ENCODE measurements around the gene HOXB6. TPM values are rescaled to one million over a fixed set of nuclear protein-coding genes. Genes with fewer than 3 reads are reported as not detected.
A peak's percentile ranks its signal among the peaks of the same experiment; 100 is the strongest.

Gene HOXB6
- polyA plus RNA-seq, 12 donors: 0.80 to 8.8 (median 1.4) TPM; not detected in 1

DNA sequence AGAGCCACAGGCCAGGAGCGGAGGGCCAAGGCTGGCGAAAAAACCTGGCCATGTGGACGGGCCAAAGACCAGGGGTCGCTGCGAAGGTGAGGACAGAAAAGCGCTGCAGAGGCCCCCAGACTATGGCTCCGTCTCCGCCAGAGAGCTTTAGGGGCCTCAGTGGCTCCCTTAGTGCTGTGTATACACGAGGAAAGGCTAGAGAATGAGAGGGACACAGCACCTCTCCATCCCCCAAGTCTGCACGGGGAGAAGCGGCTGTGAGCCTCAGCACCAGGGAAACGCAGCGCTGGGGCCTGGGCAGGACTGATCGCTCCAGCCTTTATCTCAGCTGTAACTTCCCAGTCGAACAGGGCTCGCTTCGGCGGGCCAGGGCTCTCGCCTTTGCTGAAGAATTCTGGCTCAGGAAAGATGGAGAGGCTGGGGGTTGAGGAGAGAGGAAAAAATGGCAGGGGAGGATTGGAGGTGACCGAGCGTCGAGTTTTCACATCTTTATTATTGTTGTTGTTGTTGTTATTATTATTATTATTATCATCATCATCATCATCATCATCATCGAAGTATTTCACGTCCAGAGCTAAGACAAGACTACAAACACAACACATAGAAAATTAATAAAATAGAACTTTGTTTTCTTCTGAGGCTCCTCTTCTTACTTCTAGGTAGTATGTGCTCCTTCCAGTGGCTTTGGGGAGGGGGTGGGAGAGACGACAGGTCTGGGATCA is 9.3 kb downstream of the HOXB6 start:
- no peak for DNase-seq

GRCh38 chr17:48594538-48595277 is 10.1 kb downstream of the HOXB6 start:
- DNase-seq: no peak

DNA sequence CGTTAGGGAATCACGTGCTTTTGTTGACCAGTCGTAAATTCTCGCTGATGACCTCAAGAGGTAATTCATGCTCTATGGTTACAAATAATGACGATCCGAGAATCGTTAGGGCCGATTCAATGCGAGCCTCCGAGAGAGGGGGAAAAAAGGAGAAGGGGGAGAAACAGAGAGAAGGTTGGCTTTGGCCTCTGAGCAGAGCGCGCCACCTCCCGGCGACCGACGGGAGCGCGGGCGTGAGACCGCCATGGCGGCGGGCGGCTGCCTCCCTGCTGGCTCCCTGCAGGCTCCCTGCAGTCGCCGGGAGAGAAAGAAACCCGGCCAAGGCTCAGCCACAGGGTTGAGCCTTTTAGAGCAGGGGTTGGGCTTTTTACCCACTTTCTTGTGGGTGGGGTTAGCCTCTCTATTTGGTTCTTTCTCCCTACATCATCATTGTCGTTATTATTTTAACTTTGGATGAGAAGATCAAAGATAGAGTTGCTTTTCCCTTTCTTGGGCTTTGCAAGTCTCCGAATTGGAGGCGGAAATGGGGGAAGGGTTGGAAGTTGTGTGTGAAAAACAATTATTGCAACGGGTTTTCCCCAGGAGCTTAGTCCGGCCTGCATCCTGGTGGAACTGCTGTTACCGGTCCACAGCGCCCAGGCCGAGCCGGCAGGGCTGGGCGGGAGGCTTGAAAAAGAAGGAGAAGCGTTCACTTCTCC is 10.8 kb downstream of the HOXB6 start:
- peak; percentile 81 for DNase-seq

GRCh38 chr17:48593126-48593829 is 11.5 kb downstream of the HOXB6 start, which contains the start of gene HOXB5:
Gene HOXB5 (minus strand): TSS chr17:48593779. CDS start chr17:48593682, 97 bp downstream.
- DNase-seq: no peak

GRCh38 chr17:48592577-48592976 is 12.2 kb downstream of the HOXB6 start:
- DNase-seq: no peak

DNA sequence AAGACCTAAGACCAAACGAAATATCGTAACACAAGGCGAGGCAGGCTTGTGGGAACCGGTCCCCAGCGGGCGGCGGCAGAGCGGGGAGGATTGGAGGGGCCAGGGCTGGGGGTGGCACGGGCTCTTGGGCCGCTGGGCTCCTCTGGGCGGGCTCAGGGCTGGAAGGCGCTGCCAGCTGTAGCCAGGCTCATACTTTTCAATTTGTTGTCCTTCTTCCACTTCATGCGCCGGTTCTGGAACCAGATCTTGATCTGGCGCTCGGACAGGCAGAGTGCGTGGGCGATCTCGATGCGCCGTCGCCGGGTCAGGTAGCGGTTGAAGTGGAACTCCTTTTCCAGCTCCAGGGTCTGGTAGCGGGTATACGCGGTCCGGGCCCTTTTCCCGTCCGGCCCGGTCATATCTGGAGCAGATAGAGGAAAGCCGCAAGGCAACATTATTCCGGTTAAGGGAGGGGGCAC is 12.7 kb downstream of the HOXB6 start:
- no peak for DNase-seq

- DNase-seq: no peak
Observed at GRCh38 chr17:48591255-48592056, 13.3 kb downstream of the HOXB6 start.

DNA sequence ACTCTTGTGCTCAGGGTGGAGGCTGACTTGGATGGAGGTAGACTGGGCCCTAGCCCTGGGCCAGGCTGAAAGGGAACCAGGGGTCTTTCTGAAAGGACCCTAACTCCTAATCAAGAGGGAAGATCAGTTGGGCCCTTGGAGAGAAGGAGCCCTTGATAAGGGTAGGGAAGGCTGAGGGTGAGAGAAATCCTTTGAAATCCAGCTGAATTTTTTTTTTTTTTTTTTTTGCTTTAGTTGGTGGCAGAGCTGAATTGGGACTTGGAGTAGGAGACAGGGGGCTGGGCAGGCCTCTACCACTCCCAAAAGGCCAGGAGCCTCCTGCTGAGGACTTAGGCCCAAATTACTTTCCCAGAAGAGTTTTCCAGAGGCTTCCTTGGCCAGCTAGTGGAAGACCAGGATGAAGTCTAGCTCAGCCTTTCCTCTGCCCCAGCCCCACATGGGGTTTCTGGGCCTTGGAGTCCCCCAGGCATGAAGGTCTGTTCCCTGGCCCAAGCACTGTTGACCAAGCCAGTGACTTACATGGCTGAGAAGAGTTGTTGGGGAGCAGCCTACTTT is 14.1 kb downstream of the HOXB6 start:
- no peak for DNase-seq

DNA sequence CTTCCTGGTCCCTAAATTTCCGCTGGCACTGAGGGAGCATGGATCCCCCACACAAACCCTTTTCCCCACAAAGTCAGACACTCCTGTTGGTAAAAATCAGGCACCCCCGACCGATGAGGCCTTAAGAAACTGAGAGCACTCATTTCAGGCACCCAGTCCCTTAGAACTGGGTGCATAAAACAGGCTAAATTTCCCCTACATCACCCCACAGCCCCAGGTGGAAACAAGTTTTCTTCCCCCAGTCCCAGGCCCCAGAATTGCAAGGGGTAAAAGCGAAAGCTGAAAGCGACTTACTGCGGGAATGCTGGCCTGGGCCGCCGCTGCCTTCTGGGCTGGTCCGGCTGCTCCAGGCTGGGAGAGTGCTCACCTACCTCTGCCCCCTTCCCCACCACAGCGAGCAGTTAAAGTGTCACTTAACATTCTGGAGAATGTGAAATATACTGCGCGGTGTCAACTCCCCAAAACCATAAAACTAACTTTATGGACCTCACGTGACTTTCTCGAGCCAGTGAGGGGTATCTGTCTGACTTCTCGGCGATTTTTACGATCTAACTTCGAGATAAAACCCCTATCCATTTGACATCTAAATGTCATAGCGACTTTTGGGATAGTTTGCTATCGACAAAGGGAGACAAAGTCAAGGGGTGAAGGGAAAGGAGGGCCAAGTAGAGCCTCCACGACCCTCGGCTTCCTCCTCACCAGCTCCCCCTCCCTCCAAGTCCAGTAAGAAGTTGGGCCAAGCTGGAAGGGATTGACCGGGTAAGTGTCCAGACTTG is 14.8 kb downstream of the HOXB6 start, which contains the start of gene HOXB3:
Gene HOXB3 (minus strand): TSS at position 411 of the 776 bp plus-strand sequence. CDS start 37,767 bp downstream, outside the sequence.
- no peak for DNase-seq

GRCh38 chr17:48589060-48589830 is 15.5 kb downstream of the HOXB6 start:
- no peak for DNase-seq

DNA sequence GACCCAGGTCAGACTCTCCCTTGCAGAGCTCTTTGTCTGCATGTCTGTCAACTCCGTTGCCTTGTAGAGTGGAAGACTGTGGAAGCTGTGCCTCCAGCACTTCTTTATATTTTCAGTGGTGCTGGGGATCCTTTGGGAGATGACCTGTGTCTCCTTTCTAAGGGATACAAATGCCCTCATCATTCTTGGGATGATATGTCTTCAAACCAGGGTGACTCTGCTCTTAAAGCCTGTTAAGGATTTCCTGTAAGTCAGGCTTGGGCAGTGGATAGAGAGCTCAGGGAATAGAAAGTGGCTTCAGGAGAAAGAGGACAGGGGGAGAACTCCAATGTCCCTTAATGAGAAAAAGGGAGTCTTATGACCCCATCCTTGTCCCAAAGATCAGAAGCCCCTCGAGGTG is 16.3 kb downstream of the HOXB6 start:
- no peak for DNase-seq

GRCh38 chr17:48588074-48588415 is 16.7 kb downstream of the HOXB6 start:
- DNase-seq: no peak

DNA sequence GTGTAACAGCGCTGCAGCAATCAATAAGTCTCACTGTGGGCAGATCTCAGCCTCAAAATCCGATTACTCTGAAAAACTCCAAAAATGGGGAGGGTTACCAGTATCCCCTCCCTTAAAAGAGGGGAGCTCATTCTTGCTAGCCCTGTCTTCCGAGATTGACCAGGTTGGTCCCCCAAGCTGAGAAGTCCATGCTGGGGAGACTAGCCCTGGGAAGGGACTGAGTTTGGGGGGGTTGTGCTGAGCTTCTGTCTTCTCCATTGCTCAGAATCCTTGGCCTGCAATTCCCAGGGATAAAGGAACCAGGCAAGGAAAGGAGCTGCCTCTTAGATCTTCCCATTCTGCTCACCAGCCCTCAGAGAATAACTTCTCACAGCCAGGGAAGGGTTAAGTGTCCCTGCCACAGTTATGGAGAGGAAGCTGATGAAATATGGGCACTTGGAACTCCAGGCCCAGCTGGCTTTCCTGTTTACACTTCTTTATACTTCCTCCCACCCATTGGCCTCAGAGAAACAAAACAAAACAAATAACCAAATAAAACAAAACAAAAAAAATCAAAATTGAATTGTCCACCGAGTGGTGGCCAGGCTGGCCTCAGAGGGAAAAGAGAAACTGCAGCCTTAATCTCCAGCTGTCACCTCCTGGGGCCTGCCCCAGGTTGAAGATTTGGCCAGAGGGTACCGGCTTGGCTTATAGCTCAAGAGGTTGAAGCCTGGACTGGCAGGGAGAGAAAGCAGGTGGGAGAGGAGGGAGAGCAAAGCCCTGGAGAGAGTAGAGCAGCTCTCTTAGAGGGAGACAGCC is 17.3 kb downstream of the HOXB6 start:
- DNase-seq: no peak

DNA sequence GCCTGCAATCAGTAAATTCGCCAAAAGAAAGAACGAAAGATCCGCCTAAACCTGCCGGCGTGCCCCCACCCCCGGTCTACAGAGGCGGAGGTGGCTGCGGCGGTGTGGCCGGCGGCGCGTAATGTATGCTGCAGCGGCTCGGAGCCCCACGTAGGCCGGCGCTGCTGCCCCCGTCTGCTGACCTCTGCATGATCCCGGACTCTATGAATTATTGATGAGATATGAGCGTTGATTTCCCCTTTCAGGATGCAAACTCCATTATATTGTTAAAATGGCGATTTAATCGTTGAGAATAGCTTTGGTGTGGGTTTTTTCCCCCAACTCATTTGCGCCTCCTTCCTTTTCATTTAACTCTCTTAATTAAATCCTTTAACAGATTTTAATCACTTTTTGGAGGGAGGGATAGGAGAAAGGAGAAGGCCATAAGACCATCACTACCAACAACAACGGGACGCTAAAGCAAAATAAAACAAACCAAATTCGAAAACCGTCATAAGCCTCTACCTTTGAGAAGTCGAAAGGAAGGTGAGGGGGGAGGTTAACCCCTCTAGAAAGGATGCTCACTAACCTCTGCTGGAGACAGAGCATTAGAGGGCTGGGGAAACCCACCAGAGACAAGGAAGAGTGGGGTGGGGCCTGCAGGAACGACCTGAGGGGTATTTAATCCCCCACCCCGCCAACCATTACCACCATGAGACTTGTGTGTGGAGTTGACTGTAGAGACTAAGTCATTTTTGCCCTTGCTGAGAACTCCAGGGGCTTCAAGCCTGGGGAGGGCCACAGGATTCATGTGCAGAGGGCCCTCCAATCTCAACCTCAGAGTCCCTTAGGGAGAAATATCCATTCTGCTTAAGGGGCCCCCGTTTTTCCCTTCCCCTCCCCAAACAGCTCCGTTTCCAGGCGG is 18.2 kb downstream of the HOXB6 start:
- no peak for DNase-seq

DNA sequence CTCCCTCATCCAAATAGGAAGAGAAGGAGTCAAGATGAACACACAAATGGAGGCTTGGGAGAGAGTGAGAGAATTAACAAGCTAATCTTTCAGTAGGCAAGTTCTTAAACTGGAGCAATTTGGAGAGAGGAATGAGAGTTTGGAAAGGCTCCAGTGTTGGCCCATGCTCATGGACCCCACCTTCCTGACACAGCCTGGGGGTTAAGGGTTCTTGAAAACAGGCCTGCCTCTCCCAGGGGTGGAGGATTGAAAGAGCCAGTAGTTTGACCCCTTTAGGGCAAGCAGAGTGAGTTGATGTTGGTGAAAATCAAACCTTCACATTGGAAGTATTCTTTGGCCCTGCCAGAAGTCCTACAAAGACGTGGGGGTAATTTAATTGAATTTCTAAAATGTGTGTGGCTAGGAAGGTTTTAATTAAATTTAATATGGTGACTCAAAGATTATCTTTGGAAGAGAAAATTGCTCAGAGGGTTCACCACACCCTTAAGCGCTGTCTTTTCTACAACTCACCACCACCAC is 20.5 kb downstream of the HOXB6 start:
- no peak for DNase-seq

GRCh38 chr17:48583708-48584222 is 21.0 kb downstream of the HOXB6 start:
- DNase-seq: no peak

DNA sequence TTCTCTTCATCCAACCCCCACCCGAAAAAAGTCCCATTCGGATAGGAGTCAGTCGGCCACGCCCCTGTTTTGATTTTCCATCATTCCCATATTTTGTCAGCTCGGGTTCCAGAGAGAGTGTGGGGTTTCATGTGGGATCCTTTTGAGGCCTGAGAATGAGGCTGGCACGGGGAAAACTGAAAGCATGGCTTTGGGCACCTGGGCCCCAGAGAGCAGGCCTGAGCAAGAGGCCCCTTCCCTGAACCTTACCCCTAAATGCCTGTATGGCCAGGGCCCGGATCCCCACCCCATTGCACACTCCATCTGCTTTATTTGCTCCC is 22.1 kb downstream of the HOXB6 start:
- no peak for DNase-seq
